Fibroblast of lung (primary cell): ENCODE data around the gene C14orf119.

Experiments
- EZH2 ChIP-seq: IDR thresholded peaks from 2 replicates; pipeline ENCODE4 v1.5.1; 2012; ENCODE audit warnings: low read length, control low read depth, mild to moderate bottlenecking; ENCODE audit errors: missing control alignments
- TF ChIP-seq, protein P1 (sequence below), 2 donors: IDR thresholded peaks in 1 of 2; conservative IDR thresholded peaks in 1 of 2; 1 replicate in 1 of 2; 2 replicates in 1 of 2; pipeline ENCODE4 v1.5.1; 2011 to 2012; ENCODE audit warnings: low read length in 2 of 2, control low read depth in 1 of 2, inconsistent platforms in 1 of 2, low read depth in 1 of 2, mild to moderate bottlenecking in 1 of 2

DNA sequence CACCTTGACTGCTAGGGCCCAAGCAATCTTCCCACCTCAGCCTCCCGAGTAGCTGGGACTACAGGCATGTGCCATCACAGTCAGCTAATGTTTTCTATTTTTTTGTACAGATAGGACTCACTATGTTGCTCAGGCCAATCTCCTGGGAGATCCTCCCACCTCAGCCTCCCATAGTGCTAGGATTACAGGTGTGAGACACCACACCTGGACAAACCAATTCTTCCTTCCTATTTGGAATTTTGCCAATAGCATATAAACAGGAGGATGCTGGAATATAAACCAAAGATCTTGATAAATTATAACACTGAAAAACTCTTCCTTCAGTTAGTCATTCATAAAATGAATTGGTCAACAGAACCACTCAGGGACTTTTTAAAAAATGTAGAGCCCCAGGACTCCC lies 8.7 kb upstream of the C14orf119 start:
- TF ChIP-seq, protein P1, sequence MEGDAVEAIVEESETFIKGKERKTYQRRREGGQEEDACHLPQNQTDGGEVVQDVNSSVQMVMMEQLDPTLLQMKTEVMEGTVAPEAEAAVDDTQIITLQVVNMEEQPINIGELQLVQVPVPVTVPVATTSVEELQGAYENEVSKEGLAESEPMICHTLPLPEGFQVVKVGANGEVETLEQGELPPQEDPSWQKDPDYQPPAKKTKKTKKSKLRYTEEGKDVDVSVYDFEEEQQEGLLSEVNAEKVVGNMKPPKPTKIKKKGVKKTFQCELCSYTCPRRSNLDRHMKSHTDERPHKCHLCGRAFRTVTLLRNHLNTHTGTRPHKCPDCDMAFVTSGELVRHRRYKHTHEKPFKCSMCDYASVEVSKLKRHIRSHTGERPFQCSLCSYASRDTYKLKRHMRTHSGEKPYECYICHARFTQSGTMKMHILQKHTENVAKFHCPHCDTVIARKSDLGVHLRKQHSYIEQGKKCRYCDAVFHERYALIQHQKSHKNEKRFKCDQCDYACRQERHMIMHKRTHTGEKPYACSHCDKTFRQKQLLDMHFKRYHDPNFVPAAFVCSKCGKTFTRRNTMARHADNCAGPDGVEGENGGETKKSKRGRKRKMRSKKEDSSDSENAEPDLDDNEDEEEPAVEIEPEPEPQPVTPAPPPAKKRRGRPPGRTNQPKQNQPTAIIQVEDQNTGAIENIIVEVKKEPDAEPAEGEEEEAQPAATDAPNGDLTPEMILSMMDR (conservative IDR thresholded peaks at IDR 0.05 in 1 of 2, IDR thresholded peaks at IDR 0.05 in 1 of 2; ENCODE audit: low read depth in 1 of 2, low read length in 2 of 2): no peak
- no peak for TF ChIP-seq EZH2
